Panc1 (cell line): Measurements from ENCODE around the gene HMCES. TPM values are rescaled to one million over a fixed set of nuclear protein-coding genes. Genes with fewer than 3 reads are reported as not detected.

Source experiments
- ATAC-seq: fragments of 200-7000 bp; cut with Tn5 transposase; 2 replicates; pipeline ENCODE4 v1.9.1; 2020; ENCODE audit warnings: mild to moderate bottlenecking, moderate library complexity
- BruUV-seq: library from RNA; stranded (reverse); fragments of 400-500 nt; replicated peaks from 2 replicates; lab custom pipeline; 2021; lab: Mats Ljungman, UMichigan
- CTCF ChIA-PET: fragments of 300-600 bp; sonication (Branson Sonifier 250); formaldehyde crosslinking; loops from one replicate; lab custom pipeline; 2022; ENCODE audit warnings: antibody characterized with exemption; lab: Charles Lee
- POLR2A ChIA-PET: fragments of 300-600 bp; sonication (Branson Sonifier 250); formaldehyde crosslinking; loops from one replicate; lab custom pipeline; 2022; ENCODE audit warnings: antibody characterized with exemption; lab: Charles Lee
- DNase-seq: peaks from one replicate; pipeline ENCODE4 v3.0.0-alpha.2; 2010; ENCODE audit warnings: low read depth, low spot score
- H3K27ac ChIP-seq: 2 replicates; pipeline ENCODE4 v1.5.1; 2011; ENCODE audit warnings: mild to moderate bottlenecking, low read length, inconsistent platforms
- H3K27me3 ChIP-seq: fragments of 200-500 bp; sonication (Bioruptor generic); 2 replicates; pipeline ENCODE4 v1.6.0; 2014; ENCODE audit warnings: low read length, inconsistent platforms; ENCODE audit not compliant: control insufficient read depth, insufficient read depth
- H3K36me3 ChIP-seq: fragments of 200-500 bp; sonication (Bioruptor generic); 2 replicates; pipeline ENCODE4 v1.5.1; 2014; ENCODE audit warnings: inconsistent platforms, mild to moderate bottlenecking, low read length, moderate library complexity; ENCODE audit not compliant: control insufficient read depth, insufficient read depth
- H3K4me1 ChIP-seq: 2 replicates; pipeline ENCODE4 v1.5.1; 2011; ENCODE audit warnings: inconsistent platforms, mild to moderate bottlenecking, low read length, moderate library complexity; ENCODE audit not compliant: control insufficient read depth, insufficient read depth
- H3K4me3 ChIP-seq, 2 experiments: 2 replicates each; pipeline ENCODE4 v1.5.1; 2011 to 2012; ENCODE audit warnings: low read depth in 2 of 2, low read length in 2 of 2, mild to moderate bottlenecking in 2 of 2, inconsistent platforms in 1 of 2, moderate library complexity in 1 of 2
- H3K9me3 ChIP-seq: fragments of 200-500 bp; sonication (Bioruptor generic); 2 replicates; pipeline ENCODE4 v1.5.1; 2014; ENCODE audit warnings: low read depth, mild to moderate bottlenecking, inconsistent platforms, low read length, moderate library complexity; ENCODE audit not compliant: control insufficient read depth, insufficient read depth
- POLR2AphosphoS5 ChIP-seq: IDR thresholded peaks from 2 replicates; pipeline ENCODE4 v1.6.1; 2012; ENCODE audit warnings: mild to moderate bottlenecking, low read depth, low read length, moderate library complexity
- SIN3A ChIP-seq: IDR thresholded peaks from 2 replicates; pipeline ENCODE4 v1.6.1; 2012; ENCODE audit warnings: low read depth, mild to moderate bottlenecking, low read length, moderate library complexity, borderline replicate concordance; ENCODE audit not compliant: insufficient read depth
- TCF7L2 ChIP-seq: IDR thresholded peaks from 2 replicates; pipeline ENCODE4 v1.6.1; 2011; ENCODE audit warnings: mild to moderate bottlenecking, low read depth, low read length, inconsistent platforms
- in situ Hi-C: cut with HindIII; loops from 2 replicates; pipeline ENCODE4 v1.10.0; 2016; ENCODE audit warnings: low sequenced_read_pairs, low pct_unique_long_range_greater_than_20kb
- intact Hi-C: fragments of 100-400 bp; cut with micrococcal nuclease; formaldehyde crosslinking; loops from one replicate; pipeline ENCODE4 v1.10.0; 2022; ENCODE audit not compliant: unreplicated experiment
- total RNA-seq: library from RNA; stranded (reverse); gene quantifications from one replicate; pipeline ENCODE4 v1.2.1, GENCODE V29; 2021; ENCODE audit not compliant: unreplicated experiment
- TF ChIP-seq, protein P1 (sequence below): fragments of 450-650 bp; IDR thresholded peaks from 2 replicates; pipeline ENCODE4 v1.5.1; 2017; ENCODE audit warnings: mild to moderate bottlenecking
- TF ChIP-seq, protein P2 (sequence below), 2 experiments: IDR thresholded peaks; 2 replicates each; pipeline ENCODE4 v1.6.1; 2011 to 2012; ENCODE audit warnings: low read depth in 2 of 2, control low read depth in 1 of 2, low read length in 1 of 2, mild to moderate bottlenecking in 1 of 2, moderate library complexity in 1 of 2; ENCODE audit not compliant: insufficient read depth in 1 of 2

HMCES gene
- total RNA-seq, 1 experiment from 2014 or later, result 94.6 TPM

DNA sequence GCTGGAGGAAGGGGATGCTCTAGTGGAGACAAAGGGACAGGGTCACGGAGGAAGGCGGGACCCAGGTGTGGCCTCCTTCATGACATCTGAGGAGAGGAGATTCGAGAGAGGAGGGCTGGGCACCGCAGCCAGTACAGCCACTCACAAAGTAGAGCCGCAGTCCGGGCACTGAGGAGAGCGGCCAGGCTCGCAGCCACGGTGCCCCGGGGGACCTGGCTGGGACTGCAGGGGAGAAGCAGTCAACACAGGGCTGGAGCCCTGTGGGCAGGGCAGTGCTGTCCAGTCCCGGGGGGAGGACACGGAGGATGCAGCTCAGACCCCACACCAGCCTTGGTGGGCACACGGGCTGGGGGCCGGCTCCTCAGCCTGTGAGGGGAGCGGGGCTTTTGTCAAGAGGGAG lies 40.3 kb downstream of the HMCES start:
- ATAC-seq, result no peak
- intact Hi-C loops, result no loop called here
- CTCF ChIA-PET, result no interaction called here

DNA sequence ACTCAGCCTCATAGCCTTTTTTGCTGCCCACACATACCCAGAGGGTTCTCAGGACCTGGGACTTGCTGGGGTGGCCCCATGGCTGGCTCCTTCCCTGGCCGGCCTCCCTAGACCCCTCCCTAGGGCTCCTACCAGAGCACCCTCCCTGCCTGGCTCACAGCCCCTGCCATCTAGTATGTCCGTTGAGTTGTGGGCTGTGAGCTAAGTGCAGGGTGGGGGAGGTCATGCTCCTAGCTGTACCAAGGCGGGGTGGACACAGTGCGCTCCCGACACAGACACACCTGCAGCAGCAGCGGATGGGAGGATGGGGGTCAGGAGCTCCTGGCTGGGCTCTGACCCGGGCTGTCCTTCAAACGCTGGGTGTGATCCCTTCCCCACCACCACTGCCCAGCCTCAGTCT lies 41.6 kb downstream of the HMCES start:
- Histone ChIP-seq H3K36me3 (no peaks in the 10 kb centered on the region; the same call in 1 of the 2 replicates), H3K27me3 (no peaks in the 10 kb centered on the region), H3K4me3 (no peak overlapping the region), H3K9me3 (no peaks in the 10 kb centered on the region), H3K27ac (no peak overlapping the region), H3K4me1 (peaks cover 4% of the 10 kb centered on the region; the same call in 1 of the 2 replicates)
- ChIA-PET POLR2A (no interaction called here), CTCF (no interaction called here)
- intact Hi-C loops (no loop called here), in situ Hi-C loops (no loop called here)
- no TSS peak for BruUV-seq
- ATAC-seq, result no peak
- no peak for DNase-seq
- TF ChIP-seq POLR2AphosphoS5 (no peak), SIN3A (no peak), TCF7L2 (no peak)
- TF ChIP-seq, protein P1, sequence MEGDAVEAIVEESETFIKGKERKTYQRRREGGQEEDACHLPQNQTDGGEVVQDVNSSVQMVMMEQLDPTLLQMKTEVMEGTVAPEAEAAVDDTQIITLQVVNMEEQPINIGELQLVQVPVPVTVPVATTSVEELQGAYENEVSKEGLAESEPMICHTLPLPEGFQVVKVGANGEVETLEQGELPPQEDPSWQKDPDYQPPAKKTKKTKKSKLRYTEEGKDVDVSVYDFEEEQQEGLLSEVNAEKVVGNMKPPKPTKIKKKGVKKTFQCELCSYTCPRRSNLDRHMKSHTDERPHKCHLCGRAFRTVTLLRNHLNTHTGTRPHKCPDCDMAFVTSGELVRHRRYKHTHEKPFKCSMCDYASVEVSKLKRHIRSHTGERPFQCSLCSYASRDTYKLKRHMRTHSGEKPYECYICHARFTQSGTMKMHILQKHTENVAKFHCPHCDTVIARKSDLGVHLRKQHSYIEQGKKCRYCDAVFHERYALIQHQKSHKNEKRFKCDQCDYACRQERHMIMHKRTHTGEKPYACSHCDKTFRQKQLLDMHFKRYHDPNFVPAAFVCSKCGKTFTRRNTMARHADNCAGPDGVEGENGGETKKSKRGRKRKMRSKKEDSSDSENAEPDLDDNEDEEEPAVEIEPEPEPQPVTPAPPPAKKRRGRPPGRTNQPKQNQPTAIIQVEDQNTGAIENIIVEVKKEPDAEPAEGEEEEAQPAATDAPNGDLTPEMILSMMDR, result no peak
- TF ChIP-seq, protein P2, sequence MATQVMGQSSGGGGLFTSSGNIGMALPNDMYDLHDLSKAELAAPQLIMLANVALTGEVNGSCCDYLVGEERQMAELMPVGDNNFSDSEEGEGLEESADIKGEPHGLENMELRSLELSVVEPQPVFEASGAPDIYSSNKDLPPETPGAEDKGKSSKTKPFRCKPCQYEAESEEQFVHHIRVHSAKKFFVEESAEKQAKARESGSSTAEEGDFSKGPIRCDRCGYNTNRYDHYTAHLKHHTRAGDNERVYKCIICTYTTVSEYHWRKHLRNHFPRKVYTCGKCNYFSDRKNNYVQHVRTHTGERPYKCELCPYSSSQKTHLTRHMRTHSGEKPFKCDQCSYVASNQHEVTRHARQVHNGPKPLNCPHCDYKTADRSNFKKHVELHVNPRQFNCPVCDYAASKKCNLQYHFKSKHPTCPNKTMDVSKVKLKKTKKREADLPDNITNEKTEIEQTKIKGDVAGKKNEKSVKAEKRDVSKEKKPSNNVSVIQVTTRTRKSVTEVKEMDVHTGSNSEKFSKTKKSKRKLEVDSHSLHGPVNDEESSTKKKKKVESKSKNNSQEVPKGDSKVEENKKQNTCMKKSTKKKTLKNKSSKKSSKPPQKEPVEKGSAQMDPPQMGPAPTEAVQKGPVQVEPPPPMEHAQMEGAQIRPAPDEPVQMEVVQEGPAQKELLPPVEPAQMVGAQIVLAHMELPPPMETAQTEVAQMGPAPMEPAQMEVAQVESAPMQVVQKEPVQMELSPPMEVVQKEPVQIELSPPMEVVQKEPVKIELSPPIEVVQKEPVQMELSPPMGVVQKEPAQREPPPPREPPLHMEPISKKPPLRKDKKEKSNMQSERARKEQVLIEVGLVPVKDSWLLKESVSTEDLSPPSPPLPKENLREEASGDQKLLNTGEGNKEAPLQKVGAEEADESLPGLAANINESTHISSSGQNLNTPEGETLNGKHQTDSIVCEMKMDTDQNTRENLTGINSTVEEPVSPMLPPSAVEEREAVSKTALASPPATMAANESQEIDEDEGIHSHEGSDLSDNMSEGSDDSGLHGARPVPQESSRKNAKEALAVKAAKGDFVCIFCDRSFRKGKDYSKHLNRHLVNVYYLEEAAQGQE (IDR thresholded peaks at IDR 0.05; ENCODE audit: insufficient read depth in 1 of 2, low read depth in 2 of 2, low read length in 1 of 2), result no peak

More for the DNA sequence above, 40.3 kb downstream of the HMCES start:
- no peak overlapping the region for H3K27ac ChIP-seq
- in situ Hi-C loops, result no loop called here
- no peaks in the 10 kb centered on the region; the same call in 1 of the 2 replicates for H3K36me3 ChIP-seq
- DNase-seq, result no peak
- no peak overlapping the region for H3K4me3 ChIP-seq
- TF ChIP-seq, protein P1, result no peak
- TF ChIP-seq SIN3A, result no peak
- TF ChIP-seq POLR2AphosphoS5, result no peak
- TF ChIP-seq, protein P2 (IDR thresholded peaks at IDR 0.05; ENCODE audit: insufficient read depth in 1 of 2, low read depth in 2 of 2, low read length in 1 of 2), result no peak
- no peak for TF ChIP-seq TCF7L2
- H3K4me1 ChIP-seq, result peaks cover 11% of the 10 kb centered on the region
- POLR2A ChIA-PET, result no interaction called here
- H3K9me3 ChIP-seq, result no peaks in the 10 kb centered on the region
- H3K27me3 ChIP-seq, result no peaks in the 10 kb centered on the region
- no TSS peak for BruUV-seq
